GM08714 (cell line): ENCODE data around the gene RNGTT.

Experiments used
- H3K4me3 ChIP-seq: fragments of 200-500 bp; sonication (Bioruptor generic); 2 replicates; pipeline ENCODE4 v1.5.1; 2014; ENCODE audit warnings: mild to moderate bottlenecking, low read length, inconsistent platforms
- ZNF274 ChIP-seq: IDR thresholded peaks from 2 replicates; pipeline ENCODE4 v1.6.1; 2012; ENCODE audit warnings: mild to moderate bottlenecking, low read depth, low read length

RNGTT gene

GRCh38 chr6:88650979-88651378, 312.4 kb downstream of the RNGTT start:
- no peak overlapping the region for H3K4me3 ChIP-seq
- TF ChIP-seq ZNF274, result no peak

GRCh38 chr6:88650029-88650619, 313.3 kb downstream of the RNGTT start:
- TF ChIP-seq ZNF274, result no peak

GRCh38 chr6:88641178-88641903, 322.1 kb downstream of the RNGTT start:
- peak overlapping the region; percentile 26; the same call in 1 of the 2 replicates for H3K4me3 ChIP-seq
- TF ChIP-seq ZNF274, result no peak

More at GRCh38 chr6:88650029-88650619, 313.3 kb downstream of the RNGTT start:
- H3K4me3 ChIP-seq, result no peak overlapping the region; the same call in 1 of the 2 replicates

GRCh38 chr6:88637761-88638545, 325.5 kb downstream of the RNGTT start:
- no peak overlapping the region for H3K4me3 ChIP-seq
- no peak for TF ChIP-seq ZNF274

GRCh38 chr6:88636871-88637270, 326.5 kb downstream of the RNGTT start:
- H3K4me3 ChIP-seq, result no peak overlapping the region

GRCh38 chr6:88633782-88634181, 329.6 kb downstream of the RNGTT start:
- TF ChIP-seq ZNF274, result no peak
- H3K4me3 ChIP-seq, result no peak overlapping the region

More at GRCh38 chr6:88636871-88637270, 326.5 kb downstream of the RNGTT start:
- no peak for TF ChIP-seq ZNF274

- H3K4me3 ChIP-seq, result no peak overlapping the region
- TF ChIP-seq ZNF274, result no peak
Observed at GRCh38 chr6:88631830-88632229, 331.6 kb downstream of the RNGTT start.

GRCh38 chr6:88629838-88630494, 333.5 kb downstream of the RNGTT start:
- no peak for TF ChIP-seq ZNF274
- H3K4me3 ChIP-seq, result no peak overlapping the region

GRCh38 chr6:88626460-88626859, 337.0 kb downstream of the RNGTT start:
- TF ChIP-seq ZNF274, result no peak
- H3K4me3 ChIP-seq, result no peak overlapping the region

GRCh38 chr6:88623531-88623930, 339.9 kb downstream of the RNGTT start:
- no peak for TF ChIP-seq ZNF274
- no peak overlapping the region for H3K4me3 ChIP-seq

GRCh38 chr6:88619951-88620350, 343.5 kb downstream of the RNGTT start:
- no peak overlapping the region for H3K4me3 ChIP-seq
- TF ChIP-seq ZNF274, result no peak

- H3K4me3 ChIP-seq, result no peak overlapping the region
- no peak for TF ChIP-seq ZNF274
Observed at GRCh38 chr6:88616380-88616779, 347.0 kb downstream of the RNGTT start.

- no peak overlapping the region for H3K4me3 ChIP-seq
- TF ChIP-seq ZNF274, result no peak
Observed at GRCh38 chr6:88614316-88614877, 349.0 kb downstream of the RNGTT start.

- no peak overlapping the region; the same call in 1 of the 2 replicates for H3K4me3 ChIP-seq
- TF ChIP-seq ZNF274, result no peak
Observed at GRCh38 chr6:88612631-88613030, 350.8 kb downstream of the RNGTT start.

- TF ChIP-seq ZNF274, result no peak
- no peak overlapping the region for H3K4me3 ChIP-seq
Observed at GRCh38 chr6:88611721-88612120, 351.7 kb downstream of the RNGTT start.
